ENCODE results near the gene NRXN3. TPM values are rescaled to one million over a fixed set of nuclear protein-coding genes. Genes with fewer than 3 reads are reported as not detected.

The NRXN3 gene
- total RNA-seq, 2 experiments from 2014 or later = not detected

DNA sequence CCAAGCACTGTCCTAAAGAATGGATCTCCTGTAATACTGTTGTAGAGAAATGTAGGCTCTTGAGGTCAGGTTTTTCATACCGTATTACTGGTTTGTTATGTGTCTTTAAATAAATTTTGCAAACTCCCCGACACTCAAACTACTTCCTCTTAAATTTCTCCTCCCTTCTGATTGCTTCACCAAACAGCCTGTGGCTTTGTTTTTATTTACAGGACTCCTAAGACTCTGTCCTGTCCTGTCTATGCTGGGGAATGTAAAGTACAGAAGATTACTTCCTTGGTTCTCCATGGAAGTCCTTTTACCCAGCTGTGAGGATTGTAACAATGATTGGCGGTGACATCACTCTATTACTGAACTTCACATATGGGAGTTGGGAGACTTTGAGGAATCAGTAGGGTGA, 1167.6 kb downstream of the NRXN3 start:
- BruUV-seq (replicated peaks) = no TSS peak
- intact Hi-C loops (cut with micrococcal nuclease; ENCODE audit: unreplicated experiment) = no loop called here
- ChIA-PET POLR2A (interaction anchor here (0.5 to 1.0 kb wide), 2 partner anchors 15 to 629 kb away, joined by 3 read pairs; no protein-coding TSS in a partner anchor), CTCF (ENCODE audit: unreplicated experiment) (no interaction called here)
- H3K9me2 ChIP-seq (ENCODE audit: insufficient read depth, low read length) = no peaks in the 10 kb centered on the region
- H3K4me3 ChIP-seq (ENCODE audit: low read depth, low read length, poor library complexity, severe bottlenecking) = no peak overlapping the region
- no peak overlapping the region for H3K4me2 ChIP-seq (ENCODE audit: low read length)
- H4K20me1 ChIP-seq (ENCODE audit: insufficient read depth, low read length) = no peaks in the 10 kb centered on the region
- H3K9me3 ChIP-seq (ENCODE audit: low read length) = no peaks in the 10 kb centered on the region
- H3K27ac ChIP-seq (ENCODE audit: low read depth, low read length, poor library complexity, severe bottlenecking) = no peak overlapping the region
- no peaks in the 10 kb centered on the region for H3K36me3 ChIP-seq (ENCODE audit: insufficient read depth, low read length)
- TF ChIP-seq, protein P1, sequence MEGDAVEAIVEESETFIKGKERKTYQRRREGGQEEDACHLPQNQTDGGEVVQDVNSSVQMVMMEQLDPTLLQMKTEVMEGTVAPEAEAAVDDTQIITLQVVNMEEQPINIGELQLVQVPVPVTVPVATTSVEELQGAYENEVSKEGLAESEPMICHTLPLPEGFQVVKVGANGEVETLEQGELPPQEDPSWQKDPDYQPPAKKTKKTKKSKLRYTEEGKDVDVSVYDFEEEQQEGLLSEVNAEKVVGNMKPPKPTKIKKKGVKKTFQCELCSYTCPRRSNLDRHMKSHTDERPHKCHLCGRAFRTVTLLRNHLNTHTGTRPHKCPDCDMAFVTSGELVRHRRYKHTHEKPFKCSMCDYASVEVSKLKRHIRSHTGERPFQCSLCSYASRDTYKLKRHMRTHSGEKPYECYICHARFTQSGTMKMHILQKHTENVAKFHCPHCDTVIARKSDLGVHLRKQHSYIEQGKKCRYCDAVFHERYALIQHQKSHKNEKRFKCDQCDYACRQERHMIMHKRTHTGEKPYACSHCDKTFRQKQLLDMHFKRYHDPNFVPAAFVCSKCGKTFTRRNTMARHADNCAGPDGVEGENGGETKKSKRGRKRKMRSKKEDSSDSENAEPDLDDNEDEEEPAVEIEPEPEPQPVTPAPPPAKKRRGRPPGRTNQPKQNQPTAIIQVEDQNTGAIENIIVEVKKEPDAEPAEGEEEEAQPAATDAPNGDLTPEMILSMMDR (conservative IDR thresholded peaks at IDR 0.05; ENCODE audit: low read length) = no peak
- no peak for TF ChIP-seq EZH2phosphoT487 (IDR thresholded peaks at IDR 0.05; ENCODE audit: borderline replicate concordance, low read depth, low read length)
- no peaks in the 10 kb centered on the region for H3K4me1 ChIP-seq (ENCODE audit: insufficient read depth, low read length, poor library complexity, severe bottlenecking)
- H3K79me2 ChIP-seq (ENCODE audit: insufficient read depth, low read depth, low read length) = no peaks in the 10 kb centered on the region
- DNase-seq (ENCODE audit: low spot score) = no peak
- H2AFZ ChIP-seq (ENCODE audit: low read length) = no peak overlapping the region

DNA sequence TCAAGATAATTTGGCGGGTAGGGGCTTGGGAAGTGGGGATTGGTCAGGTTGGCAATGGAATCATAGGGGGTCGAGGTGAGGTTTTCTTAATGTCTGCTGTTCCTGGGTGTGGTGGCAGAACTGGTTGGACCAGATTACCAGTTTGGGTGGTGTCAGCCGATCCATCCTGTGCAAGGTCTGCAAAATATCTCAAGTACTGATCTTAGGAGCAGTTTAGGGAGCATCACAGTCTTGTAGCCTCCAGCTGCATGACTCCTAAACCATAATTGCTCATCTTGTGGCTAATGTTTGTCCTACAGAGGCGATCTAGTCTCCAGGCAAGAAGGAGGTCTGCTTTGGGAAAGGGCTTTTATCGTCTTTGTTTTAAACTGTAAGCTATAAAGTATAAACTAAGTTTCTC, 1172.8 kb downstream of the NRXN3 start:
- Histone ChIP-seq H3K4me2 (ENCODE audit: low read length) (no peak overlapping the region), H3K9me2 (ENCODE audit: insufficient read depth, low read length) (no peaks in the 10 kb centered on the region), H3K79me2 (ENCODE audit: insufficient read depth, low read depth, low read length) (no peaks in the 10 kb centered on the region), H2AFZ (ENCODE audit: low read length) (no peak overlapping the region), H3K36me3 (ENCODE audit: insufficient read depth, low read length) (no peaks in the 10 kb centered on the region), H3K4me3 (ENCODE audit: low read depth, low read length, poor library complexity, severe bottlenecking) (no peak overlapping the region), H3K4me1 (ENCODE audit: insufficient read depth, low read length, poor library complexity, severe bottlenecking) (no peaks in the 10 kb centered on the region), H4K20me1 (ENCODE audit: insufficient read depth, low read length) (no peaks in the 10 kb centered on the region), H3K9me3 (ENCODE audit: low read length) (no peaks in the 10 kb centered on the region), H3K27ac (ENCODE audit: low read depth, low read length, poor library complexity, severe bottlenecking) (no peak overlapping the region)
- no peak for TF ChIP-seq EZH2phosphoT487 (IDR thresholded peaks at IDR 0.05; ENCODE audit: borderline replicate concordance, low read depth, low read length)
- TF ChIP-seq, protein P1 (conservative IDR thresholded peaks at IDR 0.05; ENCODE audit: low read length) = no peak
- POLR2A ChIA-PET = no interaction called here
- no peak for DNase-seq (ENCODE audit: low spot score)
- CTCF ChIA-PET (ENCODE audit: unreplicated experiment) = no interaction called here
- intact Hi-C loops (cut with micrococcal nuclease; ENCODE audit: unreplicated experiment) = no loop called here
- no TSS peak for BruUV-seq (replicated peaks)

DNA sequence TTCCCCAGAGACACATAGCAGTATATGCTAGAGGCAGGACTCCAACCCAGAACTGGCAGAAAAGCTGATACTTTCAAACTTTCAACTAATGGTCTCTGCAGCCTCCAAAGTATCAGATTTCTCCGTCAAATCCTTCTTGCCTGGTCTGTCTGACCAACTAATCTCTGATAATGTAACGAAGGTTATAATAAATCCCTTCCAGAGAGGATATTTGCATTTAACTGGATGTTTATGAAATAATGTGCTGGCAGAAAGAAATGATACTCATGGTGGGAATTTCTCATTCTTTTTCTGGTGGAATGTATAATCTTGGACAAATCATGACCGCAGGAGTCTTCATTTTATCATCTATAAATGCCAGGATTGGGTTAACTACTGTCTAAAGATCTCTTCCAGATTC, 1180.8 kb downstream of the NRXN3 start:
- intact Hi-C loops (cut with micrococcal nuclease; ENCODE audit: unreplicated experiment) = no loop called here
- no peak for TF ChIP-seq EZH2phosphoT487 (IDR thresholded peaks at IDR 0.05; ENCODE audit: borderline replicate concordance, low read depth, low read length)
- TF ChIP-seq, protein P1 (conservative IDR thresholded peaks at IDR 0.05; ENCODE audit: low read length) = no peak
- H3K4me1 ChIP-seq (ENCODE audit: insufficient read depth, low read length, poor library complexity, severe bottlenecking) = no peaks in the 10 kb centered on the region
- ChIA-PET CTCF (ENCODE audit: unreplicated experiment) (no interaction called here), POLR2A (no interaction called here)
- no peaks in the 10 kb centered on the region for H4K20me1 ChIP-seq (ENCODE audit: insufficient read depth, low read length)
- no peaks in the 10 kb centered on the region for H3K9me2 ChIP-seq (ENCODE audit: insufficient read depth, low read length)
- H2AFZ ChIP-seq (ENCODE audit: low read length) = no peak overlapping the region
- H3K4me2 ChIP-seq (ENCODE audit: low read length) = no peak overlapping the region
- DNase-seq (ENCODE audit: low spot score) = no peak
- H3K27ac ChIP-seq (ENCODE audit: low read depth, low read length, poor library complexity, severe bottlenecking) = no peak overlapping the region
- H3K4me3 ChIP-seq (ENCODE audit: low read depth, low read length, poor library complexity, severe bottlenecking) = no peak overlapping the region
- H3K79me2 ChIP-seq (ENCODE audit: insufficient read depth, low read depth, low read length) = no peaks in the 10 kb centered on the region
- no peaks in the 10 kb centered on the region for H3K36me3 ChIP-seq (ENCODE audit: insufficient read depth, low read length)
- no peaks in the 10 kb centered on the region for H3K9me3 ChIP-seq (ENCODE audit: low read length)
- no TSS peak for BruUV-seq (replicated peaks)
